Measurements from ENCODE around the gene VEGFB.
A peak's percentile ranks its signal among the peaks of the same experiment; 100 is the strongest.

VEGFB gene, protein sequence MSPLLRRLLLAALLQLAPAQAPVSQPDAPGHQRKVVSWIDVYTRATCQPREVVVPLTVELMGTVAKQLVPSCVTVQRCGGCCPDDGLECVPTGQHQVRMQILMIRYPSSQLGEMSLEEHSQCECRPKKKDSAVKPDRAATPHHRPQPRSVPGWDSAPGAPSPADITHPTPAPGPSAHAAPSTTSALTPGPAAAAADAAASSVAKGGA

DNA sequence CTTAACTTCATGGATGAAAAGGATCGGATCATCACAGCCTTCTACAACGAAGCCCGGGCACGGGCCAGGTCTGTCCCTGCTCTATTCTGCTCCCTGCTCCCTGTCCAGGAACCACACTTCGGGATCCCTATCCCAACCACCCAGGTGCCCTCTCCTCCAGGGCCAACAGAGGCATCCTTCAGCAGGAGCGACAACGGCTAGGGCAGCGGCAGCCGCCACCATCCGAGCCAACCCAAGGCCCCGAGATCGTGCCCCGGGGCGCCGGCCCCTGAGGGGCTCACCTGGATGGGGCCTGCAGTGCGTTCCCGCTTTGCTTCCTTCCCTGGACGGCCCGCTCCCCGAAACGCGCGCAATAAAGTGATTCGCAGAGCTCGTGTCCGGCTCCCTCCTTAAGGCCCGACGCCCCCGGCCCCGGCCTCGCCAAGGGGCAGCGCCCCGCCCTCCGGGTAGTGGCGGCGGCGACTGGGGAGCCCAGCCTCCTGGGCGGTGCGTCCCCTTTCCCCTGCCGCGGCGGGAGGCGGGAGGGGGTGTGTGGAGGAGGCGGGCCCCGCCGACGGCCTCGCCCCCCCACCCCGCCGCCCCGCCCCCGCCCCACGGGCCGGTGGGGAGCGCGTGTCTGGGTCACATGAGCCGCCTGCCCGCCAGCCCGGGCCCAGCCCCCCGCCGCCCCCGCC lies at the start of gene VEGFB:
Gene VEGFB (plus strand): TSS at position 672 of the 674 bp plus-strand sequence. CDS start 250 bp downstream, outside the sequence.
- DNase-seq, result peak; percentile 68

DNA sequence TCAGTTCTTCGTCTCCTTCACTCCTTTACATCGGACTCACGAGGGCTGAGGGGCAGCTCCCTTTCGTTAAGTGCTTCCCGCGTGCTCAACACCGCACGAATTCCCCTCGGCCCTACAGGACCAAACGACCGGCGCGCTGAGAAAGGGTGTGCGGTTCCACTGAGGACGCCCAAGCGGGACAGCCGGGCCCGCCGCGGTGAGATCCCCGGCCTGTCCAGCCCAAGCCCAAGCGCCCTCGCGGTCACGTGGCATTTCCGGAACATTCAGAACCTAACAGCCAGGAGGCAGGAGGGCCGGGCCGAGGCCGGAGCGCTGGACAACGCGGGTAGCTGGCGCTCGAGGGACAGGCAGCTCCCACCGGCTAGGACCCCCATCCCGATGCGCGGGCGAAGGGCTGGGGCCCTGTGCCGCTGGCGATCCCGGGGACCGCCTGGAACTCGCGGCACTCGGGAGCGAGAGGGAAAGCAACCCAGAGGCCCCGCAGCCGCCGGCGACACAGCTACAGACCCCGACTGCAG lies 49.1 kb upstream of the VEGFB start:
- no peak for DNase-seq

DNA sequence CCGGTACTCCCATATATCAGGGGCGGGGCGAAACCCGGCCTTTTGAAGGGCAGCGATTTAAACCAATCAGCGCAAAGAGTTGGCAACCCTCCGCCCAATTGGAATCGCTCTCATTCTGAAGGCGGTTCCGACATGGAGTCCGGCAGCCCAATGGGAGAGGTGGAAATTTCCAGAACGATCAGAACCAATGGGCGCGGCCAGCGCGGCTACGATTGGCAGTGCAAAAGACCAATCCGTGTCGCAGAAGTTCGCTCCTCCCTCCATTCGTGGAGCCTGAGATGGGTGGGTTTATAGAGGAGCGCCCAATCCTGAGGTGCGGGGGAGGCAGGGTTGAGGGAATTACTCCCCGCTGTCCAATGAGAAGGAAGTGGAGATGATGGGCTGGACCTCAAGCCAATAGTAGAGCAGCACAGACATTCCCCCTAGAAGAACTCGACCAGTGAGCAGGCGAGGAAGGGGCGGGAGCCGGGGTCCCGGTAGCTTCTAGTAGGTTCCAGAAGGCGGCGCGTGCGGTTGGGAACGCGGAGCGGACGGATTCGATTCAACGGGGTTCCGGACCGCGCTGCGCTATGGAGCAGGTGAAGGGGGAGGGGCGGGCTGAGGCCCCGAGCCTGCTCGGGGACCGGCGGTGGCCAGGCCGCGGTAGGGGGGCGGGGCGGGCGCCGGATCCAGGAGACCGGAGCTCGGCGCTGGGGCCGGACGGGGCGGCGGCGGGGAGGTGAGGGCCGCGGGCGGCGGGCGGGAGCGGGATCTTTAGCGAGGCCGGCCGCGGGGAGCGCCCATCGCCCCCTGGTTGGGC lies 48.5 kb upstream of the VEGFB start, which contains the start of gene STIP1:
Gene STIP1 (plus strand): TSS at position 479 of the 799 bp plus-strand sequence. CDS start 91 bp downstream, at position 570.
- DNase-seq, result peak; percentile 100

DNA sequence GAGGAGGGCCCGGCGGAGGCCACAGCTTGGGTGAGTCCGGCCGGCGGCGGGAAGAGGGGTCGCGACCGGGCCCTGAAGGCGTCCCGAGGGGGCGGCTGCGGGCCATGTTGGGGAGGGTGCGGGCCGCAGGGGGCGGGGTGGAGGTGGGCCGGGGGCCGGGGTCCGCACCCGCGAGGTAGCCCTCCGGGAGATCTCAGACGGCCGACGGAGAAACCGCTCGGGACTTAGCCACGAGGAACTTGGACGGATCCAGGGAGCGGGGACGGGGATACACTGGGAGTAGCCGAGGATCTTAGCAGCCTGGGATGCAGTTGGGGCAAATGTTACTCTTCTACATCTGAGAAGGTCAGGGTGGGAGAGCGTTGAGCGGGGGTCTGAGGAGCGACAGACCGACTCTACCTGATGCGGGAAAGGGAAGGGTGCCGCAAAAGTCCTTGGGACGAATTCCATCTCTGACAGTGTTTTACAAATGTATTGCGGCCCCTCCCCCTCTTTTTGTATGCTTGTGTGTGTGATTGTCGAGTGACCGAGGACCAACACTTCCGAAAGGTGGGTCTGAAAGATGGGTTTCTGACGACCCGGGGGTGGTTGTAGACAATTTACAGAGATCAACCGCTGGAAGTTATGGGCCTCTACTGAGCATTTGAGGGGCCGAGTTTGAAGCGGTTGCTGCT lies 47.8 kb upstream of the VEGFB start:
- DNase-seq, result peak; percentile 54

DNA sequence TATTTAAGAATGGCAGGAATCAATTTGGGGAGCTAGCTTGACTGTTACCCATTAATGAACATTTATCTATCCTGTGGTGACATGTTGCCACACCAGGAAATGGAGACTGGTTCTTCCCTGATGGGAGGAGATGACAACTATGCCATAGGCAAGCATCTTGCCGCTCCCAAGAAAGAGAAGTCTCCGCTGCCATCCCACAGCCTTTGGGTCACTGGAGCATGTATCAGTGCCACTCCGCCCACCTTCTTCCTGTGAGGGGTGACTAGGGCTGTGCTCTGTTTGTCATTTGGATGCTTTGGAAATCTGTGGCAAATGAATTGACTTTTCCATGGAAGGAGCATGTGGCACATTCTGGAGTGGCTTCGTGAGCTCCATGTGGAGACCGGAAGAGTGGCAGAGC lies 42.0 kb upstream of the VEGFB start:
- DNase-seq, result no peak

DNA sequence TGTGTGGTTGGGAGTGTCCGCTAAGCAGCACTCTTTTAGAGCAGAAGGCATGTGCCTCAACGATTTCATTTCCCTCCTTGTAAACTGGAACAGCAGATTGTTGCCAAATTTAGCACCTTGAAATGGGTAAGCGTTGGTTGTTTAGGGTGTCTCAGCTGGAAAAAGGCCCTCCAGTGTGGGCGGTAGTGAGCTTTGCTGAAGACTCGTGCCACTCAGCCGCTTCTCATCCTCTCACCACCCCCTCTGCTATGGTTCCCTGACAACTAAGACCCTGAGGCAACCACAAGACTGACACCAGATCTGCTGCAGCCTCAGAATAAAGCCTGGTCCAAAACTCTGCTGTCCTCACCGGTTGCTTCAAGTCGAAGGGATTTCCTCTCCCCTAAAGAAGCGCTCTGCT lies 37.8 kb upstream of the VEGFB start:
- no peak for DNase-seq

DNA sequence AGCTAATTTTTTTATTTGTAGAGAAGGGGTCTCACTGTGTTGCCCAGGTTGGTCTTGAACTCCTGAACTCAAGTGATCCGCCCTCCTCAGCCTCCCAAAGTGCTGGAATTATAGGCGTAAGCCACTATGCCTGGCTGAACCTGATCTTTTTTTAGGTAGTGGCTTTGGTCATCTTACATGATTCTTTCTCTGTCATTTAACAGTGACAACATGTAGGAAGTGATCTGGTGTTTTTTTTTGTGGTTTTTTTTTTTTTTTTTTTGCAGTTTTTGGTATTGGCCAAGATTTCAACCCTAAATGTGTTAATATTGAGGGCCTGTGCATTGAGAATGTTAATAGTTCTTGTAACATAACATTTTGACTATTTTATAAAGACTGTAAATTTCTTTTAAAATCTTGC lies 35.9 kb upstream of the VEGFB start:
- no peak for DNase-seq

DNA sequence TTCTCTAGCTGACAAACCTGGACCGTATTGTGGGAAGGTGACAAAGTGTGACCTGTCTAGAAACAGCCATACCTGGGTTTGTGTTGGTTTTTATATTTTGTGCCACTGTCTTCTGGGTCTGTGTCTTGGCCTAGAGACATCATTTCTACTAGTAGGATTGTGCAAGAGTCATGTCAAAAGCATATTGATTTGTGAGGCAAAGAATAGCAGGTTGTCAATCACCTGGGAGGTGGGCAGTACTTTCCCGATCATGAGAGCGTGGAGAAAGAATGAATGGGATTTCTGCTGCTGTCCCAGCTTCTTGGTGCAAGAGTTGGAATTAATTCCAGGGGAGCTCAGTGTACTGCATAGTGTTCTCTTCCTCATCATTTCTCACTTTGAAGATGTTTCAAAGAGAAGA lies 32.8 kb upstream of the VEGFB start:
- DNase-seq, result no peak

DNA sequence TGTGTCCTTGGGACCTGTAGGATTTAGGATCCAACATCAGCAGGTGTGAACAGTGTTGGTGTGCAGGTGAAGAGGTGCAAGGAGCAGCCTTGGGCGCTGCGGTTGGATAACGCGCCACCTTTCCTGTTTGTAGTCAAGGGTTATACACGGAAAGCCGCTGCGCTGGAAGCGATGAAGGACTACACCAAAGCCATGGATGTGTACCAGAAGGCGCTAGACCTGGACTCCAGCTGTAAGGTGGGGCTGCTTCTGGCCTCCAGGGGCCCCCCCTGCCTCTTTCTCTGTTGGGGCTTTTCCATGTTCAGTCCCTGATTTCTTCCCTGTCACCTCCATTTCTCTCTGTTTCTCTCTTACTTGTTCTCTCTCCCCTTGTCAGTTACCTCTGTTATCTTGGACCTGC lies 31.4 kb upstream of the VEGFB start:
- no peak for DNase-seq

DNA sequence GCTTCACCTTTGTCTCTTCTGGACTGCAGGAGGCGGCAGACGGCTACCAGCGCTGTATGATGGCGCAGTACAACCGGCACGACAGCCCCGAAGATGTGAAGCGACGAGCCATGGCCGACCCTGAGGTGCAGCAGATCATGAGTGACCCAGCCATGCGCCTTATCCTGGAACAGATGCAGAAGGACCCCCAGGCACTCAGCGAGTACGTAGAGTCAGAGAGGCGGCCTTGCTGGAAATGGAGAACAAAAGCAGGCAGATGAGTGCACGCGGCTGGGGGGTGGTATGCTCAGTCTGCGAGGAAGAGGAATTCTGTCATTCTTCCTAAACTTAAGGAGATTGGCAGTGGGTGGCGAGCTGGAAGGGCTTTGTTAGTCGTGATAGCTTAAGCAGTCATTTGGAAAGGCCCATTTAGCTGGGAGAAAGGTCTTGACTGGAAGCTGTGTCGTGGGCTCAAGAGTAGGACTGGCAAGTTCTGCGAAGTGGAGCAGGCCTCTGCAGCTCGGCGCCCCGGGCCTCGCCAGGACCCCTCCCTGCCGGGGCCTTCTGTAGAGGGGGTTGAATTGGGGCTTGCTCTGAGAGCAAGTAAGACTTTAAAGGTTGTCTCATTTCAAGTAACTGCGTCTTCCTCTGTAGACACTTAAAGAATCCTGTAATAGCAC lies 30.8 kb upstream of the VEGFB start:
- DNase-seq, result peak; percentile 31

DNA sequence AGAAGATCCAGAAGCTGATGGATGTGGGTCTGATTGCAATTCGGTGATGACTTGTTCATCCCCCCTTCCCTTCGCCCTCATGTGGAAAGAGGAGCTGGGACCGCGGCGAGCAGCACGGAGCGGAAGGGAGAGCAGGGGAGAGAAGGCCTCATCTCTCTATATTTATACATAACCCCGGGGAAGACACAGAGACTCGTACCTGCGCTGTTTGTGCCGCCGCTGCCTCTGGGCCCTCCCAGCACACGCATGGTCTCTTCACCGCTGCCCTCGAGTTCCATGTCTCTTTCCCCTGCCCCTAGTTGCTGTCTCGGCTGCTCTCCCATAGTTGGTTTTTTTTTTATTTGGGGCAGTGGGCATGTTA lies 30.3 kb upstream of the VEGFB start:
- DNase-seq, result no peak

DNA sequence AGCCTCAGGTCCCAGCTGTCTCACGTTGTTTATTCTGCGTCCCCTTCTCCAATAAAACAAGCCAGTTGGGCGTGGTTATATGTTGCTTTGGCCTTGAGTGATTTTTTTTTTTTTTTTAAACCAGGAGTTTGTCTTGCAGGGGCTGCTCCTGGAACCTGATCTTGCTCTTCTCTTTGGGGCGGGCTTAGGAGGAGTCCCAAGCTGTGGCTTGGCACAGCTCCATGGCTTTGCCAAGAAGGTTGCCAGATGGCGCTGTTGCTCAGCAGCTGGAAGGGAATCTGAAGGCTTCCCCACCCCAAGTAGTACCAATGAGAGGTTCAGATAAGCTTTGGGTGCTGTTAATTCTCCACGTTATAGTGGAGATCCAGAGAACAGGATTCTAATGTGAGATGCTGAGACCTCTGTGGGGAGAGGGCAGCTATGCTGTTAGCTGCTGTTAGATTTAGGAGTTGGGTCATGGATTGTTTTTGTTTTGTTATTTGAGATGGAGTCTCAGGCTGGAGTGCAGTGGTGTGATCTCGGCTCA lies 29.9 kb upstream of the VEGFB start:
- peak; percentile 93 for DNase-seq

DNA sequence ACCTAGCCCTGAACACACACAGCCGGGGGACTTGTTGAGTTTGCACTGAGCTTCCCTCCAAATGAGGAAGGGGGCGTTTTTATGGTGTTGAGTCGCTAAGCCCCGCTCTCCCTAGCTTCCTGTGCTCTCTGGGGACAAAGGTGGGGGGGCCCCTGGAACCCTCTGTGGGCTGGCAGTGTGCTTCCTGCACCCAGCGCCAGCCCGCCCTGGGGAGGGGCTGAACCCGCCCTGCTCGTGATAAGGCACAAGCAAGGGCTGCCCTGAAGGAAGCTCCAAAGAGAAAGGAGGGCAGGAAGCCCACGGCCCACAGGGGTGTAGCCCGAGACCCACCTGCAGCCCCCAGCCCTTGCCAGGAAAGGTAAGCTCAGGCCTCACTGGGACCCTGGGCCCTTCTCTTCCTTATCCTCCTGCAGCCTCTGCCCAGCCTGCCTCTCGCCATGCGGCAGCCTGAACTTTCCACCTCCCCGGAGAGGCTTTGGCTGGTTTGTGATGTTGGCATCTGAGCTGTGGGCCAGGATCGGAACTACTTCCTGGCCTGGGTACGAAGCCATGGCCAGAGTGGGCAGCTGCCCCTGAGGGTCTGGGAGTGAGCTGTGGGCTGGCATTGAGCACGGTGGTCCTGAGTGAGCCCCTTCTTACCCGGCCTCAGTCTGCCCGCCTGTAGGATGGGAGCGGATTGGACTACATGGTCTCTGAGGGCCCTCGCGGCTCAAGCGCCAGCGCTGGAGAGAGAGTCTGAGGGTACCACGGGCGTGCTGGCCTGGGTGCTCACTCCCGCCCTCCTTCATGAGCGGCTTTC lies 27.7 kb upstream of the VEGFB start, which contains the start of gene FERMT3:
Gene FERMT3 (plus strand): TSS at position 265 of the 799 bp plus-strand sequence. CDS start 644 bp downstream, outside the sequence.
- DNase-seq, result no peak

DNA sequence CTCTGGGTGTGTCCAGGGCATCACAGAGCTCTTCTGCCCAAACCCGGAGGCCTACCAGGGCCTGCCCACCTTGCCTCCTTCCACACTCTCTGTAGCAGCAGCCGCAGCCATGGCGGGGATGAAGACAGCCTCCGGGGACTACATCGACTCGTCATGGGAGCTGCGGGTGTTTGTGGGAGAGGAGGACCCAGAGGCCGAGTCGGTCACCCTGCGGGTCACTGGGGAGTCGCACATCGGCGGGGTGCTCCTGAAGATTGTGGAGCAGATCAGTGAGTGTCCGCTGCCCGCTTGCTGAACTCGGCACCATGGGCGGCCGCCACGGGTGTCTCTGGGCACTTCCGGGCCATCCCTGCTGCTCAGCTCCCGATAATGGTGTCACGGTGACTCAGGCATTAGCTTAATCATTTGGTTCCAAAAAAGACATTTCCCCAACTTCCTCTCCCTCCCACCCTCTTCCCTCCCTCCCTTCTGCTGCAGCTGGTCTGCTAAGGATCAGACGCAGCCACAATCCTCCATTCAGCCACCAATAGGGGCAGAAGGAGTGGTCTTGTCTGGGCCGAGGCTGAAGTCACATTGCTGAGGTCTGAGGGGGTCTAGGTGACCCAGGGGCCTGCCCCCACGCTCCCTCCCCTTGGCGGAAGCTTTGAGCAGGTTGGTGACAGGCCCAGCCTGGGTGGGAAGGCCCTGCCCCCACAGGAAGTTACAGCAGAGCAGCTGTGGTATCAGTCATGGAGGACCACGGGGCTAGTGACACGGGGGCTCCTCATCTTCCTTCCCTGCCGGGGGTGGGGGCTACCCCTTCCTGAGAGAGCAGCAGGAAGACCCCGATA lies 26.9 kb upstream of the VEGFB start:
- no peak for DNase-seq

DNA sequence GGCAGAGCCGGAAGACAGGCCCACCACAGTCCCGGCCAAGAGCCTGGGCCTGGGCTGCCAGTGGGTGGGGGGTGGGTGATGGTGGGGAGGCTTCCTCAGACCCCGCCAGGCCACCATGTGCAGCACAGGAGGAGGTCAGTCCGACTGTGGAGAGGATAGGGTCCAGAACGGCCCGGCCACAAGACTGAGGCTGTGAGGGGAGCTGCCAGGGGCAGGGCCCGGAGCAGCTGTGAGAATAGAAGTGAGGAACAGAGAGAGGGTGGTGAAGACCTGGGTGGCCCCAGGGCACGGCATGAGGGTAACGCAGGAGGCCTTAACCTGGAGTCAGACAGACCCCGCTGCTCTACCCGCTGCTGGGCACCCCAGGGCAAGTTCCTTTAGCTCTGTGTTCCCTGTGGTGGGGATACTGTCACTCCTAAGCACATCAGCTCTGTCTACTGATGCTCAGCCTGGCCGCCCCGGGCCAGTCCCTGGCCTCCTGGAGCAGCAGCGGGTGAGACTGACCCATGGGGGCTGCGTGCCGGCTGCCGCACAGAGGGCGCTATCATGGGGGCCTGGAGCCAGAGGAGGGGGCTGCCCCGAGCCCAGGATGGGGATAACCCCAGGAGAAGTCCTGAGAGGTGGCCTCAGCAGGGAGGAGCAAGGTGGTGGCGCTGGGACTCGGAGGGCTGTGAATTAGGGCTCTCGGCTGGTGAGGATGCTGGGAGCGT lies 26.1 kb upstream of the VEGFB start:
- no peak for DNase-seq

DNA sequence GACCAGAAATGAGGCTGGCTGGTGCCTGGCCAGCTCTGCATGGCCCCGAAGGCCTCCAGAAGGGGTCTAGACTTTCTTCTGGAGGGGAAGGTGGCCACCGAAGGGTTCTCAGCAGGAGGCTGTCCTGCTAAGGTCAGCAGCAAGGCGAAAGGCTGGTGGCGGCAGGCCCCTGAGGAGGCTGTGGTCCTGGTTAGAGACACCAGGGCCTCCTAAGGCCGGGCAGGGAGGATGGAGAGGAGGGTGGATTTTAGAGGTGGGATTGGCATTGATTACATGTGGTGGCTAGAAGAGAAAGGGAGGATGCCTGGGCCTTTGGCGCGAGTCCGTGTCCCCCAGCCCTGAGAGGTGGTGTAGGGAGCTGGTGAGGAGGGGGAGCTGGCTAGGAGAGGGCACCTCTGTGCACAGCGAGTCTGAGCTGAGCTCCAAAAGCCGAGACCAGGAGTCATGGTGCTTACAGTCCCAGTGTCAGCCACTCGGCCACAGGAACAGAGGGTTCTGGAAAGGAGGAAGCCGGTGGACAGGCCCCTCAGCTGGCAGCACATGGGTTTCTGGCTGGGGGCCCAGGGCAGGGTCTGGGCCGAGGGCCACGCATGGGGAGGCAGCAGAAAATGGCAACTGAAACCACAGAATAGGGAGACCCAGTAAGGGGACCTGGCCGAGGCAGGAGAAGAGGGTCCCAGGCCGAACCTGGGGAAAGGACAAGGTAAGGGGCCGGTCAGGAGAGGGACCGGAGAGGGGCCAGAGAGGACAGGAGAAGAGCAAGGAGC lies 25.4 kb upstream of the VEGFB start:
- DNase-seq, result no peak

DNA sequence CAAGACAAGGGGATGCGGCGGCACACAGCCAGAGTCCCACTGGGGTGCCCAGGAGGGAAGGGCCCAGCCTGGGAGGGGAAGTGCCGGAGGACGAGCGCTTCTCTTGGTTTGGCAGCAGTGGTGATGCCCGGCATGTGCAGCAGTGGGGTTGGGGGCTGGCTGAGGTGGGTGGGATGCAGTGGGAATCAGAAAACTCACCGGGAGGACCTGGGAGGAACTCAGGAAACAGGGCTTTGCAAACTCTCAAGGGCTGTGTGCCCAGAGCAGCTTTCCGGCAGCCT lies 24.9 kb upstream of the VEGFB start:
- DNase-seq, result no peak

DNA sequence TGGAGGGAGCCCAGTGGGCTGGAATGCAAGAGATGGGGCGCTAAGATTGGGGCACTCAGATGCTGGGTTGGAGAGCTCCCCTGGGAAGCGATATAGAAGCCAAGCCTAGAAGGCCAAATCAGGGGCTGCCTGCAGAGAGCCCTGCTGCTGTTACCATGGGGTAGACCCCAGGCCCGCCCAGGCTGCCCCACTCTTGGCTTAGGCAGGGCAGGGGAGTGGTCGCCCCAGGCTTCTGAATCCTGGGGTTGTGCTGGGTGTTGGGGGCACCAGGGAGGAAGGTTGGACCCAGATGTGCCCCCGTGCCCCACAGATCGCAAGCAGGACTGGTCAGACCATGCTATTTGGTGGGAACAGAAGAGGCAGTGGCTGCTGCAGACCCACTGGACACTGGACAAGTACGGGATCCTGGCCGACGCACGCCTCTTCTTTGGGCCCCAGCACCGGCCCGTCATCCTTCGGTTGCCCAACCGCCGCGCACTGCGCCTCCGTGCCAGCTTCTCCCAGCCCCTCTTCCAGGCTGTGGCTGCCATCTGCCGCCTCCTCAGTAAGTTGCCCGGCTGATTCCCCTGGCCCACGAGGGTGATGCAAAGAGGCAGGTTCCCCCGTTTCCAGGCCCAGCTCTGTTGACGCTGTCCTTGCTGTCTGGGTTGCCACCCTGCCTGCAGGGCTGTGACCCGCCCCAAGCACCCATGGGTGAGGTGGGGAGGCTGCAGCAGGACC lies 23.9 kb upstream of the VEGFB start:
- DNase-seq, result no peak
